ENCODE results near the gene MIEF1. TPM values are rescaled to one million over a fixed set of nuclear protein-coding genes. Genes with fewer than 3 reads are reported as not detected.
A peak's percentile ranks its signal among the peaks of the same experiment; 100 is the strongest.

MIEF1 gene
- total RNA-seq, 4 donors from 2014 or later, result 19.7 to 21.7 (median 20.9) TPM

GRCh38 chr22:39459681-39460080 lies 42.4 kb upstream of the MIEF1 start:
- Histone ChIP-seq H3K27ac (replicated peaks in 1 of 4) (no peak overlapping the region), H3K4me1 (peaks cover 23 to 49% (median 32%) of the 10 kb centered on the region in 4 donors), H3K36me3 (no peaks in the 10 kb centered on the region), H3K27me3 (peaks cover 0 to 41% (median 20%) of the 10 kb centered on the region in 4 donors), H3K9me3 (no peaks in the 10 kb centered on the region), H3K4me3 (no peak overlapping the region)
- DNase-seq (ENCODE audit: extremely low spot score), result no peak
- 89% methylated on average over 11 of the region's 11 CpGs for WGBS
- intact Hi-C loops (cut with DNase I), result no loop called here
- no peak for TF ChIP-seq POLR2A (IDR thresholded peaks at IDR 0.05; ENCODE audit: low read depth)
- no peak for TF ChIP-seq EP300 (IDR thresholded peaks at IDR 0.05)
- no peak for TF ChIP-seq CTCF (IDR thresholded peaks at IDR 0.05)
- no peak for TF ChIP-seq POLR2AphosphoS5 (IDR thresholded peaks at IDR 0.05)

- Histone ChIP-seq H3K27me3 (peaks cover 0 to 19% (median 8%) of the 10 kb centered on the region in 4 donors), H3K4me3 (no peak overlapping the region), H3K4me1 (peaks cover 21 to 58% (median 44%) of the 10 kb centered on the region in 4 donors), H3K9me3 (no peaks in the 10 kb centered on the region), H3K27ac (replicated peaks in 1 of 4) (peak overlapping the region; percentile 43 to 72 (median 52)), H3K36me3 (no peaks in the 10 kb centered on the region)
- intact Hi-C loops (cut with DNase I), result no loop called here
- DNase-seq (ENCODE audit: extremely low spot score), result no peak
- TF ChIP-seq POLR2AphosphoS5 (IDR thresholded peaks at IDR 0.05) (peak in 1 of 2 donors; percentile 55), POLR2A (IDR thresholded peaks at IDR 0.05; ENCODE audit: low read depth) (no peak)
- 56% methylated on average over 12 of the region's 13 CpGs for WGBS
Observed at GRCh38 chr22:39462443-39463221, 39.5 kb upstream of the MIEF1 start.

- H3K36me3 ChIP-seq, result no peaks in the 10 kb centered on the region
- TF ChIP-seq POLR2AphosphoS5 (IDR thresholded peaks at IDR 0.05), result no peak
- TF ChIP-seq EP300 (IDR thresholded peaks at IDR 0.05), result no peak
- H3K9me3 ChIP-seq, result no peaks in the 10 kb centered on the region
- WGBS, result 92% methylated on average over 6 of the region's 6 CpGs
- peaks cover 0 to 16% (median 4%) of the 10 kb centered on the region in 4 donors for H3K27me3 ChIP-seq
- H3K4me3 ChIP-seq, result no peak overlapping the region
- peak overlapping the region; percentile 43 to 72 (median 52) for H3K27ac ChIP-seq (replicated peaks in 1 of 4)
- peaks cover 15 to 52% (median 41%) of the 10 kb centered on the region in 4 donors for H3K4me1 ChIP-seq
- intact Hi-C loops (cut with DNase I), result no loop called here
- no peak for DNase-seq (ENCODE audit: extremely low spot score)
Observed at GRCh38 chr22:39463277-39463676, 38.8 kb upstream of the MIEF1 start.

- Histone ChIP-seq H3K9me3 (no peaks in the 10 kb centered on the region), H3K36me3 (no peaks in the 10 kb centered on the region), H3K27ac (replicated peaks in 1 of 4) (peak overlapping the region in 2 of 4 donors; percentile 55 to 72), H3K4me1 (peaks cover 14 to 51% (median 38%) of the 10 kb centered on the region in 4 donors), H3K27me3 (peaks cover 0 to 10% (median 0%) of the 10 kb centered on the region in 4 donors), H3K4me3 (no peak overlapping the region)
- intact Hi-C loops (cut with DNase I), result no loop called here
- TF ChIP-seq EP300 (IDR thresholded peaks at IDR 0.05) (no peak), CTCF (IDR thresholded peaks at IDR 0.05) (no peak), POLR2AphosphoS5 (IDR thresholded peaks at IDR 0.05) (no peak), POLR2A (IDR thresholded peaks at IDR 0.05; ENCODE audit: low read depth) (no peak)
- WGBS, result 77% methylated on average over 10 of the region's 10 CpGs
- no peak for DNase-seq (ENCODE audit: extremely low spot score)
Observed at GRCh38 chr22:39463931-39464390, 38.1 kb upstream of the MIEF1 start.

GRCh38 chr22:39466228-39467006 lies 35.7 kb upstream of the MIEF1 start:
- H3K36me3 ChIP-seq, result no peaks in the 10 kb centered on the region
- 79% methylated on average over 21 of the region's 21 CpGs for WGBS
- H3K4me3 ChIP-seq, result no peak overlapping the region
- intact Hi-C loops (cut with DNase I), result no loop called here
- no peaks in the 10 kb centered on the region for H3K9me3 ChIP-seq
- TF ChIP-seq POLR2A (IDR thresholded peaks at IDR 0.05; ENCODE audit: low read depth) (no peak), EP300 (IDR thresholded peaks at IDR 0.05) (no peak), POLR2AphosphoS5 (IDR thresholded peaks at IDR 0.05) (no peak), CTCF (IDR thresholded peaks at IDR 0.05) (no peak)
- peaks cover 37 to 75% (median 58%) of the 10 kb centered on the region in 4 donors for H3K4me1 ChIP-seq
- no peak for DNase-seq (ENCODE audit: extremely low spot score)
- H3K27ac ChIP-seq (replicated peaks in 1 of 4), result peak overlapping the region; percentile 15 to 69 (median 46)
- H3K27me3 ChIP-seq, result peaks cover 0 to 12% (median 0%) of the 10 kb centered on the region in 4 donors

Data from esophagus muscularis mucosa (tissue), 4 donors.